ENCODE measurements around the gene CARD6.
"Not testable (repeated sequence)": the region's sequence is repeated elsewhere in the genome, so short reads cannot be mapped to it uniquely, and the experiment has no call there.

Gene CARD6

GRCh38 chr5:40844565-40844964 is 3.4 kb downstream of the CARD6 start:
- TF ChIP-seq, protein P1, sequence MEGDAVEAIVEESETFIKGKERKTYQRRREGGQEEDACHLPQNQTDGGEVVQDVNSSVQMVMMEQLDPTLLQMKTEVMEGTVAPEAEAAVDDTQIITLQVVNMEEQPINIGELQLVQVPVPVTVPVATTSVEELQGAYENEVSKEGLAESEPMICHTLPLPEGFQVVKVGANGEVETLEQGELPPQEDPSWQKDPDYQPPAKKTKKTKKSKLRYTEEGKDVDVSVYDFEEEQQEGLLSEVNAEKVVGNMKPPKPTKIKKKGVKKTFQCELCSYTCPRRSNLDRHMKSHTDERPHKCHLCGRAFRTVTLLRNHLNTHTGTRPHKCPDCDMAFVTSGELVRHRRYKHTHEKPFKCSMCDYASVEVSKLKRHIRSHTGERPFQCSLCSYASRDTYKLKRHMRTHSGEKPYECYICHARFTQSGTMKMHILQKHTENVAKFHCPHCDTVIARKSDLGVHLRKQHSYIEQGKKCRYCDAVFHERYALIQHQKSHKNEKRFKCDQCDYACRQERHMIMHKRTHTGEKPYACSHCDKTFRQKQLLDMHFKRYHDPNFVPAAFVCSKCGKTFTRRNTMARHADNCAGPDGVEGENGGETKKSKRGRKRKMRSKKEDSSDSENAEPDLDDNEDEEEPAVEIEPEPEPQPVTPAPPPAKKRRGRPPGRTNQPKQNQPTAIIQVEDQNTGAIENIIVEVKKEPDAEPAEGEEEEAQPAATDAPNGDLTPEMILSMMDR (IDR thresholded peaks at IDR 0.05; ENCODE audit: low read depth, low read length, missing control alignments): no peak
- in situ Hi-C loops (cut with HindIII; ENCODE audit: low pct_ligation_motif_present, low sequenced_read_pairs): no loop called here
- H3K27me3 ChIP-seq (replicated peaks): no peaks in the 10 kb centered on the region
- no peak for DNase-seq
- no peak overlapping the region for H3K4me3 ChIP-seq (ENCODE audit: low read depth, low read length)
- no peak overlapping the region for H3K27ac ChIP-seq
- H3K36me3 ChIP-seq (replicated peaks): no peaks in the 10 kb centered on the region

DNA sequence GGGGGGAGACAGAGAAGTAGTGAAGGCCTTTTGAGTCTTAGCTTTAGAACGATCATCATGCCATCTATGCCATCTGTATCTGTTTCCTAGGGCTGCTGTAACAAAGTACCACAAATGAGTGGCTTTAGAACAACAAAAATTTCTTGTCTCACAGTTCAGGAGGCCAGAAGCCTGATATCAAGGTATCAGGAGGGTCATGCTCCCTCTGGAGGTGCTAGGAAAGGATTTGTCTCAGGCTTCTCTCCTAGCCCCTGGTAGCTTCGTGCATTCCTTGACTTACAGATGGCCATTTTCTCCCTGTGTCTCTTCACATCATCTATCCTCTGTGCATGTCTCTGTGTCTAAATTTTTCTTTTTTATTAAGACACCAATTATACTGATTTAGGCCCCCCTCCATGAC is 5.2 kb downstream of the CARD6 start:
- Histone ChIP-seq H3K27me3 (replicated peaks) (no peaks in the 10 kb centered on the region), H3K4me3 (ENCODE audit: low read depth, low read length) (no peak overlapping the region), H3K36me3 (replicated peaks) (no peaks in the 10 kb centered on the region), H3K27ac (no peak overlapping the region)
- in situ Hi-C loops (cut with HindIII; ENCODE audit: low pct_ligation_motif_present, low sequenced_read_pairs): no loop called here
- TF ChIP-seq, protein P1 (IDR thresholded peaks at IDR 0.05; ENCODE audit: low read depth, low read length, missing control alignments): no peak
- no peak for DNase-seq

DNA sequence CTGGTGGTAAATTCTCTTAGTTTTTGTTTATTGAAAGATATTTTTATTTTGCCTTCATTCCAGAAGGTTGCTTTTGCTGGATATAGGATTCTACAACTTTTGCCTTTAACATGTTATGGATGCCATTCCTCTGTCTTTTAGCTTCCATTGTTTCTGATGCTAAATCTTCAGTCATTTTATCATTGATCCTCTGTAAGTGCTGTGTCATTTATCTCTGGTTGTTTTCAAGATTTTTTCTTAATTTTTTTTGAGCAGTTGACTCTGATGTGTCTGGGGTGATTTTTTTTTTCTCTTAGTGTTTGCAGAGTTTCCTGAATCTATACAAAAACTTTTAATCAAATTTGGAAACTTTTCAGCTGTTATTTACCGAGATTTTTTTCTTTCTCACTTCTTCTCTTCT is 6.4 kb downstream of the CARD6 start:
- in situ Hi-C loops (cut with HindIII; ENCODE audit: low pct_ligation_motif_present, low sequenced_read_pairs): no loop called here
- TF ChIP-seq, protein P1 (IDR thresholded peaks at IDR 0.05; ENCODE audit: low read depth, low read length, missing control alignments): no peak
- Histone ChIP-seq H3K27ac (no peak overlapping the region), H3K4me3 (ENCODE audit: low read depth, low read length) (no peak overlapping the region), H3K36me3 (replicated peaks) (no peaks in the 10 kb centered on the region), H3K27me3 (replicated peaks) (no peaks in the 10 kb centered on the region)
- DNase-seq: no peak

GRCh38 chr5:40853632-40854192 is 12.5 kb downstream of the CARD6 start:
- Histone ChIP-seq H3K36me3 (replicated peaks) (no peaks in the 10 kb centered on the region), H3K27ac (no peak overlapping the region), H3K27me3 (replicated peaks) (no peaks in the 10 kb centered on the region), H3K4me3 (ENCODE audit: low read depth, low read length) (no peak overlapping the region)
- DNase-seq: no peak
- TF ChIP-seq, protein P1 (IDR thresholded peaks at IDR 0.05; ENCODE audit: low read depth, low read length, missing control alignments): no peak
- in situ Hi-C loops (cut with HindIII; ENCODE audit: low pct_ligation_motif_present, low sequenced_read_pairs): no loop called here

DNA sequence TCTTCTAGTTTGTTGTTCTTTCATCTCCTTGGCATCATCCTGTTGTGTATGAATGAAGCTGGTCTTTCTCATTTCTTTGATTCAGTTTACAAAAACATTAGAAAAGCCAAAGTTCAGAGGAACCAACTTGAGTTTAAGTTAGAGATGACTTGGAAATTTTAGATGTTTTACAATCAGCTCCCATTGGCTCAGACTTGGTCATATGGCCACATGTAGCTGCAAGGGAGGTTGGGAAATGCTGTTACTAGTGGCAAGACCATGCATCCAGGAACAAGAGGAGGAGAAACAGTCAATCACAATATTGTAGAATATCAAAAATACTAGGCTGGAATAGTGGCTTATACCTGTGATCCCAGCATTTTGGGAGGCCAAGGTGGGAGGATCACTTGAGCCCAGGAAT is 19.5 kb downstream of the CARD6 start:
- Histone ChIP-seq H3K36me3 (replicated peaks) (no peaks in the 10 kb centered on the region), H3K4me3 (ENCODE audit: low read depth, low read length) (no peak overlapping the region), H3K27me3 (replicated peaks) (no peaks in the 10 kb centered on the region), H3K27ac (no peak overlapping the region)
- TF ChIP-seq, protein P1 (IDR thresholded peaks at IDR 0.05; ENCODE audit: low read depth, low read length, missing control alignments): no peak
- DNase-seq: no peak
- in situ Hi-C loops (cut with HindIII; ENCODE audit: low pct_ligation_motif_present, low sequenced_read_pairs): no loop called here

DNA sequence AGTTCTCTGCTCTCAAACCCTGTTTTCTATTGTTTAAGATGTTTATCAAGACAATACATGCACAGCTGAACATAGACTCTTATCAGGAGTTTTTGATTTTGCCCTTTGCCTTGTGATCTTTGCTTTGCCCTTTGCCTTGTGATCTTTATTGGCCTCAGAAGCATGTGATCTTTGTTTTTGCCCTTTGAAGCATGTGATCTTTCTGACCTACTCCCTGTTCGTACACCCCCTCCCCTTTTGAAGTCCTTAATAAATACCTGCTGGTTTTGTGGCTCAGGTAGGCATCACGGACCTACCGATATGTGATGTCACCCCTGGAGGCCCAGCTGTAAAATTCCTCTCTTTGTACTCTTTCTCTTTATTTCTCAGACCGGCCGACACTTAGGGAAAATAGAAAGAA is 23.8 kb downstream of the CARD6 start:
- H3K36me3 ChIP-seq (replicated peaks); in situ Hi-C loops (cut with HindIII; ENCODE audit: low pct_ligation_motif_present, low sequenced_read_pairs); DNase-seq; H3K27me3 ChIP-seq (replicated peaks); H3K4me3 ChIP-seq (ENCODE audit: low read depth, low read length); H3K27ac ChIP-seq: not testable (repeated sequence)
